H54 (cell line): Measurements from ENCODE around the gene CGRRF1.

Experiments used
- DNase-seq: peaks from one replicate; pipeline ENCODE4 v3.0.0; 2011; ENCODE audit warnings: low spot score, mixed read lengths; ENCODE audit not compliant: insufficient read length
- FAIRE-seq: peaks from 3 replicates; lab custom pipeline; 2011; peaks lifted over from hg19 to GRCh38; lab: Jason Lieb, UNC
- POLR2A ChIP-seq: IDR thresholded peaks from 2 replicates; pipeline ENCODE4 v1.6.1; 2011; ENCODE audit warnings: low read depth, mild to moderate bottlenecking, low read length

Gene CGRRF1

DNA sequence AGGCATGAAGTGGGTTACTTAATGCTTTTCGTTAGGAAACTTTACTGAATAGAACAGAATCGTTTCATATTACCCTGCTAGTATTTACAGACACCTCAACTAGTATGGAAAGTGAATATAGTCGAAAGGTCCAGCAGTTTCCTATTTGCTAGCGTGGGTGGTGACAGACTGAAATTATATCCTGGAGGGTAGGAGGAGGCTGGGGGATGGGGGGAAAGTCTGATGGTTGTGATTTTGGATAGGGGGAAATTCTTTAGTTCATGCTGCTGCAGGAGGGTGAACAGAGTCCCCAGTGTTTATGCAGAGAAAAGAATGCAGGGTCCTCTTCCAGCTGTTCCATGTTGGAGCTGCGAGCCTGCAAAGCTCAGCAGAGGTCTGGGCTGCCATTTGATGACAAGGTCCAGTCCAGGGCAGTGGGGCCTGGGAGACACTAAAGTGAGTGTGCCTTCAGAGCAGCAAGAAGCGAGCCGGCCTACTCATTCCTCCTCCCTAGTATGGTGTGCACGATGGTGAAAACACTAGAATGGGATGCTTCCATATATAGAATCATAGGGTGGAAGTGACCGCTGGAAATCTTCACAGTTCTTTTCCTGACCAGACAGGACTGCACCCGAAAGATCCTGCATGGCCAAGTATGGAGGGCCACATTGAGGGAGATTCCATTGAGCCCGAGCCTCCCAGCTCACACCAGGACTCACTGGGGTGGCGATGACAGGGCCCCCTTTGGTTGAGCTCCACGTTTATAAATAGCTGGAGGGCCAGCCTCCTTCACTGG, 59.3 kb downstream of the CGRRF1 start:
- no peak for DNase-seq
- TF ChIP-seq POLR2A = no peak
- no peak for FAIRE-seq

DNA sequence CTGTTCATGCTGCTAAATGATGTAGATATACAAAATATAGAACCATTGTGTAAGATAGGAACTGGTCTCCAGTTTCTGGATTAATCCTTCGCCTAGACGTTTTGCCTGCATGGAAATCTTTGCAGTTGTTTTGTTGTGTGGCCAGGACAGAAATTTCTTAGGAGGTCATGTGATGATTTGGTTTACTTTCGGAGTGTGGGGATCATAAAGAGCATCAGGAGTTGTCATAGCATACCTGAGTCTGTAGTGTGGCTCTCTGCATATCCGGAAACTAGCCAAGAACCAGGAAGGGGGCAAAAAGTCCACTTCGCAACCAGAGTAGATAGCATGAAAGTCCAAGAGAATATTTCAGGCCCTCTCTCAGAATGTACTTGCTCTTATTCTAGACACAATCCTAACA, 60.3 kb downstream of the CGRRF1 start:
- TF ChIP-seq POLR2A = no peak
- DNase-seq (no peak), FAIRE-seq (no peak)

DNA sequence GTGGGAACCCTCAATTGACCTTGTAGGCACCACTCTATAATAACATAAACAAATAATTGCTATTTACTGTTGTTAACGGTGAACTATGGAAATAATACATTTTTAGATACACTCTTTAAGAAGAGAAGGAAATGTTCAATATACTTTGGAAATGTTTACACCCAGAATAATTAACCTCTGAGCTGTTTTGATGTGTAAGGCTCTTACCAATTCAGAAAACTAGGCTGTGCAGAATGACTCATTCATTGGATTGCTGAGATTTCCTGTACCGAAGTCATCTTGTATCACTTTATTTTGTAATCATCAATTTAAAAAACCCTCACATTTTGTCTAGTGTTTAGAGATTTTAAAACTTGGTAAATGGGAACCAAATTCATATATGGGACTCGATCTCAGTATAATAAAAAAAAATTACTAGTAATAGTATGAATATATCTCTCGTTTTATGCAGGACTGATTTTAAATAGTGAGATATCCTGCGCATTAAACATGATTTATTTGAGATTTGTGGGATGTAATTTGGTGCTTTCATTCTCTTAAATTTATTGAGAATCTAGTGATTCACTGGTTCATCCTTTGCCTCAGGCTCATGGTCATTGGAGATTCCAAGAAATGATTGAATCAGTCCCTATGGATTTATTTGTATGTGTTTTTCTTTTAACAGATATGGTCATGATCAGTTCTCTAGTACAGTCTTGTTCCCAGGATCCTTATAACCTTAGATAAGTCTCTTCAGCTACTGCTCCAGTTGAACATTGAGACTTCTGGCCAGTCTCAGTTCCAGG, 61.1 kb downstream of the CGRRF1 start:
- FAIRE-seq (peak; percentile 50), DNase-seq (no peak)
- TF ChIP-seq POLR2A = no peak

- FAIRE-seq (no peak), DNase-seq (no peak)
- no peak for TF ChIP-seq POLR2A
Observed at GRCh38 chr14:54572316-54572715, 62.6 kb downstream of the CGRRF1 start.

DNA sequence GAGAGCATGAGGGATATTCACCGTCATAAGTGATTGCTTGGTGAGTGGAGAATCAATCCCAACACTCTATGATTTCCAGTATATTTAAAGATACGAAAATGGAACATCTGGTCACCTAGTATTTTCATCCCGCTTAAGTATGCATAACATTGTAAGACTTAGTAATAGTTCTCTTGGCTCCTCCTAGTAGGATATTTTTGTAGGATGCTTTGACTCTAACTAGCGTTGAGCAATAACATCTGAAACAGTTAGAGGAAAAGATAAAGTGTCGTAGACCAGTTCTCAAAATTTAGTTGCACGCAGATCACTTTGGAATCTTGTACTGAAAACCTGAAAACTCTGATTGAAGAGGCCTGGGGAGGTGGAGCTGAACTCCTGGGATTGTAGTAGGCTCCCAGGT, 64.8 kb downstream of the CGRRF1 start:
- DNase-seq (no peak), FAIRE-seq (no peak)
- TF ChIP-seq POLR2A = no peak

DNA sequence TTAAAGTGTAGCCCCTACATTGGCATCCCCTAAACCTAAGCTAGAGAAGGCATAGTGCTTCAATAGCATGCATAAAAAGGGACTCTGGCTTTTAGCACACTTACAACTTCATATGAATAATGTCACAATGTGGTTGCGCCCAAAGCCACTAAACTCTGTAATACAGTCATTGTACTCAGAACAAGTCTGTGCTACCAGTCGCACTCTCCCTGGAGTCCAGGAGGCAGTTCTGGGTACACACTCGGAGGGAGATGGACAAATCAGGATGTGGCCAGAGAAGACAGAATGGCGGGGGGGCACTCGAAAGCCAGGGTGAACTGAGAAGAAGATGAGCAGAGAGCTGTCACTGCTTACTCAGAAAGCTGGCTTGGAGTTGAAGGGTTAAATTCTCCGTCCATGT, 67.8 kb downstream of the CGRRF1 start:
- no peak for TF ChIP-seq POLR2A
- no peak for DNase-seq
- FAIRE-seq = no peak

GRCh38 chr14:54577977-54578376, 68.3 kb downstream of the CGRRF1 start:
- no peak for DNase-seq
- FAIRE-seq = no peak
- TF ChIP-seq POLR2A = no peak

GRCh38 chr14:54579621-54580020, 69.9 kb downstream of the CGRRF1 start:
- no peak for DNase-seq
- peak; percentile 45 for FAIRE-seq
- TF ChIP-seq POLR2A = no peak

DNA sequence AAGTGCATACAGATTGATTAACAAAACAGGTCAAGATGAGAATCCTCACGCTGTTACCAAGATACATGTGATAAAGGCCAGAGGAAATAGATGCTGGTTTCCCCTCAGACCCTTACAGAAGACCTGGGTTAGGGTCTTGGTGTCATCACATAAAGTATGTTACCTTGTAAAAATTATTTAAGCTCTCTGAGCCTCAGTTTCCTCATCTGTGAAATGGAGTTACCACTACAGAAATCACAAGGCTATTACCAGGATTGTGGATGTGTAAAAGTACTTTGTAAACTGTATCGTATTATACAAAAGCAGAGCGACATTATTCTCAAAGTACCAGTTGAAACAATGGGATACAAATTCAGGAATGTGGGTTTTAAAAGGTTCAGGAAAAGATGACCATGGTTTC, 71.2 kb downstream of the CGRRF1 start:
- DNase-seq (no peak), FAIRE-seq (no peak)
- no peak for TF ChIP-seq POLR2A

DNA sequence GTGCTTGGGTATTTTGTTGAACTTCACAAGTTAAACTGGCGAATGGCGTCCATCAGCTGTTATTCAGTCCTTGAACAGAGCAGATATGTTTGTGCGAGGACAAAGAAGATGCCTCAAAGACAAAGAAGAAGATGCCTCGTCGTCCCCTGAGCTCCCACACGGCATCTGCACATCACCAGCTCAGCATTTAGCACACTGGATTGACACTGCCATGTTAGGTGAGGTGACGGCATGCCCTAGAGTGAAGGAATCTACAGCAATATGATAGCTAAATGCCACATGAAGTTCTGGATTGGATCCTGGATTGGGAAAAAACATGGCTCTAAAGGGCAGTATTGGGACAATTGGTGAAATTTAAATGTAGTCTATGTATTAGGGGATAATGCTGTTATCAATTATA, 72.6 kb downstream of the CGRRF1 start:
- DNase-seq (no peak), FAIRE-seq (no peak)
- TF ChIP-seq POLR2A = no peak

- DNase-seq (no peak), FAIRE-seq (no peak)
- TF ChIP-seq POLR2A = no peak
Observed at GRCh38 chr14:54584097-54584496, 74.4 kb downstream of the CGRRF1 start.

- no peak for TF ChIP-seq POLR2A
- no peak for FAIRE-seq
- no peak for DNase-seq
Observed at GRCh38 chr14:54585214-54585613, 75.5 kb downstream of the CGRRF1 start.
